PFSK-1 (cell line): Measurements from ENCODE around the gene POU3F1.

Source experiments
- POLR2AphosphoS5 ChIP-seq: IDR thresholded peaks from 2 replicates; pipeline ENCODE4 v1.6.1; 2012; ENCODE audit warnings: low read depth, mild to moderate bottlenecking, control low read depth, low read length, moderate library complexity
- TAF1 ChIP-seq: IDR thresholded peaks from 2 replicates; pipeline ENCODE4 v1.6.1; 2012; ENCODE audit warnings: low read length, control low read depth, borderline replicate concordance; ENCODE audit not compliant: insufficient read depth

DNA sequence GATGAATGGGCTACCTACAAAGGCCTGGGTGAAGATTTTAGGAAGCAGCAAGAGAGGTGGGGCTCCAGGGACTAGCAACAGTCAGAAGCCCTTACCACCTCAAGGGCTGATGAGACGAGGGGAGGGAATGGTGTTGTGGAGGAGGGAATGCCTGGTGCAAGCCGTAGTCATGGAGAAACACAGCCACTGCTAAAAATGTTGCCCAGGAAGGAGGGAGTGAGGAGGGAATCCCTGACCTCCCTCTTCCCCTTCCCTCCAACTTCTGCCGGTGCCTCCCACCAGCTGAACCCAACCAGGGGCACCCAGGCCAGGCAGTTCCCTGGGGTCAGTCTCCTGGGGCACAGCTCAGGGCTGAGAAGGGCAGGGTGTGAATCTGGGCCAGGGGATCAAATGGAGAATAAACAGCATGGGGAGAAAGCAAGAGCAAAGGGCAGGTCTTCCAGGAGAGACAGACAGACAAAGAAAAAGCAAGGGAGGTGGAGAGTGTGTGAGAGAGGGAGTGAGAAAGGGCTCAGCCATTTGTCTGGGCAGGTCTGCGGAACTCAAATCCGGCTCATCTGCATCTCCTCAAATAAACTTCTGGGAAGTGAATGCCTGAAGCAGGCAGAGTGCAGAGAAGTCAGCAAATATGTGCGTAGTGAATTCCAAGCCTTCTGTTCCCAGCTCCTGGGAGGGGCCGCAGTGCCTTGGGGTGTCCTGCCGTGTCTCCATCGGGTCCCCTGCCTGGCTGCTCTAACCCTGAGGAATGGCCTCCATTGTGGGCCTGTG lies 27.1 kb upstream of the POU3F1 start:
- TF ChIP-seq POLR2AphosphoS5 (no peak), TAF1 (no peak)
